A673 (cell line): ENCODE data around the gene GOLGA3. TPM values are rescaled to one million over a fixed set of nuclear protein-coding genes. Genes with fewer than 3 reads are reported as not detected.

Source experiments
- BruUV-seq: library from RNA; stranded (reverse); fragments of 400-500 nt; replicated peaks from 2 replicates; lab custom pipeline; 2021; lab: Mats Ljungman, UMichigan
- CTCF ChIA-PET: fragments of 300-600 bp; sonication (Branson Sonifier 250); formaldehyde crosslinking; loops from one replicate; lab custom pipeline; 2022; ENCODE audit warnings: antibody characterized with exemption; lab: Charles Lee
- POLR2A ChIA-PET: fragments of 300-600 bp; sonication (Branson Sonifier 250); formaldehyde crosslinking; loops from one replicate; lab custom pipeline; 2022; ENCODE audit warnings: antibody characterized with exemption; ENCODE audit not compliant: low non-redundant PET; lab: Charles Lee
- DNase-seq: peaks from one replicate; pipeline ENCODE4 v3.0.0-alpha.2; 2015; ENCODE audit warnings: low spot score
- H3K27ac ChIP-seq: fragments of 200-600 bp; sonication (generic); 2 replicates; pipeline ENCODE4 v1.5.1; 2016; ENCODE audit warnings: mixed run types, low read depth, mild to moderate bottlenecking, mixed read lengths, antibody characterized with exemption, low read length; ENCODE audit not compliant: poor library complexity, severe bottlenecking
- H3K27me3 ChIP-seq: fragments of 200-600 bp; sonication (generic); replicated peaks from 2 replicates; pipeline ENCODE4 v1.6.1; 2017; ENCODE audit warnings: mixed run types, low read depth, mild to moderate bottlenecking, mixed read lengths, antibody characterized with exemption, low read length; ENCODE audit not compliant: insufficient read depth, poor library complexity
- H3K36me3 ChIP-seq: fragments of 200-600 bp; sonication (generic); 2 replicates; pipeline ENCODE4 v1.6.1; 2016; ENCODE audit warnings: mixed run types, mild to moderate bottlenecking, mixed read lengths, antibody characterized with exemption, low read length; ENCODE audit not compliant: insufficient read depth, poor library complexity, severe bottlenecking
- H3K4me1 ChIP-seq: fragments of 200-600 bp; sonication (generic); 2 replicates; pipeline ENCODE4 v1.6.1; 2017; ENCODE audit warnings: mixed run types, mild to moderate bottlenecking, mixed read lengths, antibody characterized with exemption, low read length; ENCODE audit not compliant: insufficient read depth, poor library complexity, severe bottlenecking
- H3K4me3 ChIP-seq: fragments of 200-600 bp; sonication (generic); 2 replicates; pipeline ENCODE4 v1.5.1; 2016; ENCODE audit warnings: low read depth, mixed run types, mild to moderate bottlenecking, mixed read lengths, low read length; ENCODE audit not compliant: poor library complexity, severe bottlenecking
- H3K9me3 ChIP-seq: fragments of 200-600 bp; sonication (generic); 2 replicates; pipeline ENCODE4 v1.6.1; 2016; ENCODE audit warnings: mixed run types, low read depth, mild to moderate bottlenecking, mixed read lengths, antibody characterized with exemption, low read length; ENCODE audit not compliant: poor library complexity, severe bottlenecking
- CTCF ChIP-seq: fragments of 300-800, 200-600 bp; sonication (generic); conservative IDR thresholded peaks from 2 replicates; pipeline ENCODE4 v1.5.1; 2017; ENCODE audit warnings: low read depth, mild to moderate bottlenecking, antibody characterized with exemption, low read length, moderate library complexity, mixed read lengths
- EZH2 ChIP-seq: fragments of 200-600 bp; sonication (generic); IDR thresholded peaks from 2 replicates; pipeline ENCODE4 v1.6.1; 2017; ENCODE audit warnings: borderline replicate concordance, low read depth, mild to moderate bottlenecking, mixed read lengths, antibody characterized with exemption, low read length; ENCODE audit not compliant: poor library complexity, severe bottlenecking
- intact Hi-C: fragments of 100-400 bp; cut with micrococcal nuclease; formaldehyde crosslinking; loops from one replicate; pipeline ENCODE4 v1.10.0; 2022; ENCODE audit not compliant: unreplicated experiment
- total RNA-seq: library from RNA; stranded (reverse); gene quantifications from 2 replicates; pipeline ENCODE4 v1.2.3, GENCODE V29; 2021

The GOLGA3 gene
- total RNA-seq, 1 experiment from 2014 or later = 58.4 TPM

DNA sequence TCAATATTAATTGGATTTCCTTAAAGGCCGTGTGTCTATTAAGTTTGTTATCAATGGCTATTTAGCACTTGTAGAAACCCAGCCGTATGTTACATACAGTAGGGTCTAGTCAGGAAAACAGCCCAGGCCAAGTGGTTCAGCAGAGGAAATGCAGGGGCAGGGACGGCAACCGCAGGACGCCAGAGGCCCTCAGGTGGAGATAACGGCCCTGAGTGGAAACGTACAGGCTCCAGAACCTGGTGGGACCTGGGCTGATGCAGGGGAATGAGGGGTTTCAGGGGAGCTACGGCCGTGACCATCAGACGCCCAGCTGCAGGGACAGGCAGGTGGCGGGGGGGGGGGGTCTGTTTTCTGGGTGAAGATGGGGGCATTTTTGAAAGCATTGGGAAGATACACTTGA lies 63.3 kb downstream of the GOLGA3 start:
- ChIA-PET CTCF (no interaction called here), POLR2A (no interaction called here)
- intact Hi-C loops = no loop called here
- Histone ChIP-seq H3K36me3 (no peaks in the 10 kb centered on the region), H3K27me3 (no peaks in the 10 kb centered on the region), H3K9me3 (no peaks in the 10 kb centered on the region), H3K4me1 (peaks cover 10% of the 10 kb centered on the region), H3K27ac (no peak overlapping the region), H3K4me3 (no peak overlapping the region)
- no peak for DNase-seq
- BruUV-seq = no TSS peak
- no peak for TF ChIP-seq CTCF
- no peak for TF ChIP-seq EZH2

GRCh38 chr12:132764231-132764630 lies 64.4 kb downstream of the GOLGA3 start:
- intact Hi-C loops = no loop called here
- Histone ChIP-seq H3K9me3 (no peaks in the 10 kb centered on the region), H3K27me3 (no peaks in the 10 kb centered on the region), H3K4me3 (no peak overlapping the region), H3K4me1 (peaks cover 15% of the 10 kb centered on the region), H3K27ac (no peak overlapping the region), H3K36me3 (peaks cover under 1% of the 10 kb centered on the region)
- ChIA-PET POLR2A (interaction anchor here (0.6 kb wide), 1 partner anchor 91 kb away, joined by 3 read pairs; no protein-coding TSS in a partner anchor), CTCF (no interaction called here)
- DNase-seq = no peak
- BruUV-seq = no TSS peak
- TF ChIP-seq CTCF (no peak), EZH2 (no peak)

DNA sequence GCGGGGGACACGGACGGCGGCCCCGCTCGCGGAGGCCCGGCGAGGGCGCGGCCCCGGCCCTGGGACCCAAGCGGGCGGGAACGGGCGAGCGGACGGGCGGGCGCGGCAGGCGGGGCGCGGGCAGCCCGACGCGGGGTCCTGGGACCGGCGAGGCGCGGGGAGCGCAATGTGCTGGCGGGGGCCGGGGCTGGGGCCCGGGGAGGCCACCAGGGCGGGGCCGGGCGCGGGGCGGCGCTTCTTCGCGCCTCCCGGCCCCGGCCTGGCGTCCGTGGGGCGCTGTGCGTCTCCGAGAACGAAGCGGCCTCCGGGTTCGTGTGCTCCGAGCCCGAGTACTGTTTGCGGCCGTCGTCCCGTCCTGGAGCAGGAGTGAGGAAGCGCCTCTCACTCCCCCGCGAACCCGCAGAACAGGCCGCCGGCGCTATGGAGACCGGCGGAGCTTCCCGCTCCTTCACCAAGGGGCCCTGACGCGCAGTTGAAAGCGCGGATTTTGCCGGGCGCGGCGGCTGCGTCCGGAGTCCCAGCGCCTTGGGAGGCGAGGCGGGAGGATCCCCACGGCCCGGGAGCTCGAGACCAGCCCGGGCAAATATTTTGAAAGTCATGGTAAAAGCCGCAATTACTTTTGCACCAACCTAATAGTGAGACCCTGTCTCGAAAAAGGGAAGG lies 66.6 kb downstream of the GOLGA3 start:
- H3K9me3 ChIP-seq = no peaks in the 10 kb centered on the region
- ChIA-PET POLR2A (no interaction called here), CTCF (no interaction called here)
- no peaks in the 10 kb centered on the region for H3K27me3 ChIP-seq
- intact Hi-C loops = no loop called here
- peaks cover 10% of the 10 kb centered on the region for H3K36me3 ChIP-seq
- TF ChIP-seq EZH2 (no peak), CTCF (no peak; the same call in 1 of the 2 replicates)
- H3K4me1 ChIP-seq = peaks cover 15% of the 10 kb centered on the region
- H3K4me3 ChIP-seq = peak overlapping the region; percentile 63
- DNase-seq = peak; percentile 94
- H3K27ac ChIP-seq = peak overlapping the region; percentile 96
- BruUV-seq = no TSS peak
